Liver (tissue), 3 donors: ENCODE measurements around the gene SMYD4.

Experiments
- CTCF ChIP-seq: fragments of 150-350 bp; IDR thresholded peaks from 2 replicates; pipeline ENCODE4 v1.5.1; 2017; ENCODE audit warnings: improper control_type of control experiment, low read depth, low read length; ENCODE audit not compliant: missing input control
- EGR1 ChIP-seq, 2 donors: IDR thresholded peaks; 2 replicates each; pipeline ENCODE4 v1.6.1; 2016 to 2018; ENCODE audit warnings: antibody characterized with exemption in 2 of 2, low read depth in 2 of 2
- JUND ChIP-seq, 2 donors: IDR thresholded peaks; 2 replicates each; pipeline ENCODE4 v1.6.1; 2016; ENCODE audit warnings: antibody characterized with exemption in 2 of 2
- RAD21 ChIP-seq, 2 donors: IDR thresholded peaks; 2 replicates each; pipeline ENCODE4 v1.6.1; 2016; ENCODE audit warnings: antibody characterized with exemption in 2 of 2, mild to moderate bottlenecking in 2 of 2
- REST ChIP-seq: IDR thresholded peaks from 2 replicates; pipeline ENCODE4 v1.6.1; 2016; ENCODE audit warnings: antibody characterized with exemption, mild to moderate bottlenecking
- RXRA ChIP-seq, 2 donors: IDR thresholded peaks; 2 replicates each; pipeline ENCODE4 v1.6.1; 2017 to 2018; ENCODE audit warnings: antibody characterized with exemption in 2 of 2, mild to moderate bottlenecking in 1 of 2
- SP1 ChIP-seq: IDR thresholded peaks from 2 replicates; pipeline ENCODE4 v1.6.1; 2018; ENCODE audit warnings: antibody characterized with exemption, mild to moderate bottlenecking
- TAF1 ChIP-seq: conservative IDR thresholded peaks from 2 replicates; pipeline ENCODE4 v1.6.1; 2016; ENCODE audit warnings: antibody characterized with exemption, mild to moderate bottlenecking
- YY1 ChIP-seq: IDR thresholded peaks from 2 replicates; pipeline ENCODE4 v1.6.1; 2016; ENCODE audit warnings: antibody characterized with exemption, mild to moderate bottlenecking
- TF ChIP-seq, protein P1 (sequence below): IDR thresholded peaks from 2 replicates; pipeline ENCODE4 v1.6.1; 2016; ENCODE audit warnings: antibody characterized with exemption
- TF ChIP-seq, protein P2 (sequence below): IDR thresholded peaks from 2 replicates; pipeline ENCODE4 v1.6.1; 2016; ENCODE audit warnings: antibody characterized with exemption
- donor health status: healthy.
- donor health status: healthy.

- TF ChIP-seq CTCF (no peak), TAF1 (no peak), JUND (IDR thresholded peaks at IDR 0.05) (no peak), REST (no peak), RAD21 (IDR thresholded peaks at IDR 0.05) (no peak), YY1 (no peak), EGR1 (IDR thresholded peaks at IDR 0.05; ENCODE audit: low read depth in 2 of 2) (no peak), RXRA (IDR thresholded peaks at IDR 0.05) (no peak), SP1 (no peak)
- TF ChIP-seq, protein P1, sequence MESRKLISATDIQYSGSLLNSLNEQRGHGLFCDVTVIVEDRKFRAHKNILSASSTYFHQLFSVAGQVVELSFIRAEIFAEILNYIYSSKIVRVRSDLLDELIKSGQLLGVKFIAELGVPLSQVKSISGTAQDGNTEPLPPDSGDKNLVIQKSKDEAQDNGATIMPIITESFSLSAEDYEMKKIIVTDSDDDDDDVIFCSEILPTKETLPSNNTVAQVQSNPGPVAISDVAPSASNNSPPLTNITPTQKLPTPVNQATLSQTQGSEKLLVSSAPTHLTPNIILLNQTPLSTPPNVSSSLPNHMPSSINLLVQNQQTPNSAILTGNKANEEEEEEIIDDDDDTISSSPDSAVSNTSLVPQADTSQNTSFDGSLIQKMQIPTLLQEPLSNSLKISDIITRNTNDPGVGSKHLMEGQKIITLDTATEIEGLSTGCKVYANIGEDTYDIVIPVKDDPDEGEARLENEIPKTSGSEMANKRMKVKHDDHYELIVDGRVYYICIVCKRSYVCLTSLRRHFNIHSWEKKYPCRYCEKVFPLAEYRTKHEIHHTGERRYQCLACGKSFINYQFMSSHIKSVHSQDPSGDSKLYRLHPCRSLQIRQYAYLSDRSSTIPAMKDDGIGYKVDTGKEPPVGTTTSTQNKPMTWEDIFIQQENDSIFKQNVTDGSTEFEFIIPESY: no peak
- TF ChIP-seq, protein P2, sequence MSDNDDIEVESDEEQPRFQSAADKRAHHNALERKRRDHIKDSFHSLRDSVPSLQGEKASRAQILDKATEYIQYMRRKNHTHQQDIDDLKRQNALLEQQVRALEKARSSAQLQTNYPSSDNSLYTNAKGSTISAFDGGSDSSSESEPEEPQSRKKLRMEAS: no peak
These were observed 37.6 kb upstream of the SMYD4 start for GRCh38 chr17:1867307-1867706.
